Smooth muscle cell (in vitro differentiated cells): Measurements from ENCODE around the gene CDC42EP4. TPM values are rescaled to one million over a fixed set of nuclear protein-coding genes. Genes with fewer than 3 reads are reported as not detected.
A peak's percentile ranks its signal among the peaks of the same experiment; 100 is the strongest.

Source experiments
- DNase-seq: peaks from one replicate; lab custom pipeline; 2025; ENCODE audit not compliant: unreplicated experiment; lab: John Stamatoyannopoulos, UW
- H2AFZ ChIP-seq: fragments of 200-600 bp; sonication (generic); 2 replicates; pipeline ENCODE4 v1.6.0; 2016; ENCODE audit warnings: antibody characterized with exemption, low read depth, mild to moderate bottlenecking
- H3F3A ChIP-seq: fragments of 200-600 bp; sonication (generic); 2 replicates; pipeline ENCODE4 v1.6.0; 2017; ENCODE audit warnings: antibody characterized with exemption, low read depth
- H3K27ac ChIP-seq: fragments of 200-600 bp; sonication (generic); 2 replicates; pipeline ENCODE4 v1.5.1; 2016; ENCODE audit warnings: low read depth, mild to moderate bottlenecking
- H3K27me3 ChIP-seq: fragments of 200-600 bp; sonication (generic); 2 replicates; pipeline ENCODE4 v1.6.1; 2016; ENCODE audit warnings: low read depth, mild to moderate bottlenecking
- H3K36me3 ChIP-seq: fragments of 200-600 bp; sonication (generic); 2 replicates; pipeline ENCODE4 v1.5.1; 2016; ENCODE audit warnings: low read depth
- H3K4me1 ChIP-seq: fragments of 200-600 bp; sonication (generic); 2 replicates; pipeline ENCODE4 v1.5.1; 2016; ENCODE audit warnings: low read depth
- H3K4me2 ChIP-seq: fragments of 200-600 bp; sonication (generic); 2 replicates; pipeline ENCODE4 v1.6.0; 2016; ENCODE audit warnings: mild to moderate bottlenecking
- H3K4me3 ChIP-seq: fragments of 200-600 bp; sonication (generic); 2 replicates; pipeline ENCODE4 v1.5.1; 2016; ENCODE audit warnings: mild to moderate bottlenecking
- H3K79me2 ChIP-seq: fragments of 200-600 bp; sonication (generic); 2 replicates; pipeline ENCODE4 v1.6.0; 2016; ENCODE audit warnings: low read depth, mild to moderate bottlenecking
- H3K9ac ChIP-seq: fragments of 200-600 bp; sonication (generic); 2 replicates; pipeline ENCODE4 v1.6.0; 2016; ENCODE audit warnings: low read depth
- H3K9me3 ChIP-seq: fragments of 200-600 bp; sonication (generic); replicated peaks from 2 replicates; pipeline ENCODE4 v1.5.1; 2016; ENCODE audit warnings: low read depth
- H4K20me1 ChIP-seq: fragments of 200-600 bp; sonication (generic); 2 replicates; pipeline ENCODE4 v1.6.0; 2016; ENCODE audit warnings: low read depth
- WGBS: methylation state at CpG from one replicate; pipeline ENCODE4 v1.1.7; 2016; ENCODE audit warnings: low lambda C conversion rate; 5-methylcytosine and 5-hydroxymethylcytosine counted together
- polyA plus RNA-seq: library from polyadenylated mRNA; unstranded; fragments of >200 nt; fragmentation: Nextera tagmentation; extraction: Ambion mirVana; gene quantifications from 2 replicates; pipeline ENCODE4 v1.2.1, GENCODE V29; 2016
- total RNA-seq: library from RNA; depleted of rRNA; stranded (reverse); fragments of >200 nt; gene quantifications from 2 replicates; pipeline ENCODE4 v1.2.3, GENCODE V29; 2014
- TF ChIP-seq, protein P1 (sequence below): fragments of 200-600 bp; sonication (generic); IDR thresholded peaks from 2 replicates; pipeline ENCODE4 v1.5.1; 2017; ENCODE audit warnings: borderline replicate concordance, mild to moderate bottlenecking, antibody characterized with exemption; ENCODE audit not compliant: insufficient read depth, poor library complexity, severe bottlenecking

CDC42EP4 gene
- total and polyA plus RNA-seq, 2 experiments from 2014 or later = 15.1 to 21.4 TPM

DNA sequence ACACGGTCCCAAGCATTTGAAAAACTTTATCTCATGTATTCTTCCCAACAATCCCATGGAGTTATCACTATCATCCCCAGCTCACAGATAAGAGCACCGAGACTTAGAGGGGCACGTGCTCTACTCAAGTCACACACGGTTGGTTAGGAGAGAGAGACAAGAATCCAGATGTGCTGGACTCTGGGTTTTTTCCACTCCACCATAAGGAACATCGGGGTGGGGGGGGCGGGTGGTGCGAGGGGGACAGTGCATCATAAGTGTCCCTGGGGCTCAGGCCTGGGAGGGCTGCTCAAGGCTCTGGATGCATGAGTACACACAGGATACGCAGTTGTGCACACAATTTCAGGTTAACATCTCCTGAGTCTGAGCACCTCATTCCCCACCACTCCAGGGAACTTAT is 7.4 kb downstream of the CDC42EP4 start:
- DNase-seq = no peak
- H3K27me3 ChIP-seq = no peaks in the 10 kb centered on the region
- H3K9ac ChIP-seq = peak overlapping the region; percentile 24
- no peaks in the 10 kb centered on the region for H3K36me3 ChIP-seq
- H3K4me2 ChIP-seq = peak overlapping the region; percentile 82
- H3K4me1 ChIP-seq = peaks cover 20% of the 10 kb centered on the region
- TF ChIP-seq, protein P1, sequence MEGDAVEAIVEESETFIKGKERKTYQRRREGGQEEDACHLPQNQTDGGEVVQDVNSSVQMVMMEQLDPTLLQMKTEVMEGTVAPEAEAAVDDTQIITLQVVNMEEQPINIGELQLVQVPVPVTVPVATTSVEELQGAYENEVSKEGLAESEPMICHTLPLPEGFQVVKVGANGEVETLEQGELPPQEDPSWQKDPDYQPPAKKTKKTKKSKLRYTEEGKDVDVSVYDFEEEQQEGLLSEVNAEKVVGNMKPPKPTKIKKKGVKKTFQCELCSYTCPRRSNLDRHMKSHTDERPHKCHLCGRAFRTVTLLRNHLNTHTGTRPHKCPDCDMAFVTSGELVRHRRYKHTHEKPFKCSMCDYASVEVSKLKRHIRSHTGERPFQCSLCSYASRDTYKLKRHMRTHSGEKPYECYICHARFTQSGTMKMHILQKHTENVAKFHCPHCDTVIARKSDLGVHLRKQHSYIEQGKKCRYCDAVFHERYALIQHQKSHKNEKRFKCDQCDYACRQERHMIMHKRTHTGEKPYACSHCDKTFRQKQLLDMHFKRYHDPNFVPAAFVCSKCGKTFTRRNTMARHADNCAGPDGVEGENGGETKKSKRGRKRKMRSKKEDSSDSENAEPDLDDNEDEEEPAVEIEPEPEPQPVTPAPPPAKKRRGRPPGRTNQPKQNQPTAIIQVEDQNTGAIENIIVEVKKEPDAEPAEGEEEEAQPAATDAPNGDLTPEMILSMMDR = no peak
- peak overlapping the region; percentile 34 for H3K4me3 ChIP-seq
- no peaks in the 10 kb centered on the region for H3K9me3 ChIP-seq
- peaks cover 83% of the 10 kb centered on the region for H3K79me2 ChIP-seq
- H3F3A ChIP-seq = peaks cover 9% of the 10 kb centered on the region
- H3K27ac ChIP-seq = peak overlapping the region; percentile 81
- 29% methylated on average over 8 of the region's 8 CpGs for WGBS
- H4K20me1 ChIP-seq = peaks cover 92% of the 10 kb centered on the region
- H2AFZ ChIP-seq = no peak overlapping the region

DNA sequence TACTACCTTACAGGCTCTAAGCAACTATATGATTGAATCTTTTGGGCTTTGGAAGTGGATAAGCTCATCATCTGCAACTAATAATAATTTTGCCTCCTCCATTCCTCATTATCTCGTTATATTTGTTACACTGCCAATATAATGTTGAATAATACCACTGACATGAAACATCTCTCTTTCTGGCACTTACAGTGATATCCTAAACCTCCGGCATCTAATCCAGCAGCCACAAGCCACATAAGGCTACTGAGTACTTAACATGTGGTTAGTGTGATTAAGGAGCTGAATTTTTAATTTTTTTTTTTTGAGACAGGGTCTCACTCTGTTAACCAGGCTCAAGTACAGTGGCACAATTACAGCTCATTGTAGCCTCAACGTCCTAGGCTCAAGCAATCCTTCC is 9.6 kb downstream of the CDC42EP4 start:
- Histone ChIP-seq H2AFZ (no peak overlapping the region), H3K27me3 (no peaks in the 10 kb centered on the region), H4K20me1 (peaks cover 93% of the 10 kb centered on the region), H3K36me3 (no peaks in the 10 kb centered on the region), H3K4me3 (no peak overlapping the region), H3K9ac (no peak overlapping the region), H3K27ac (no peak overlapping the region), H3F3A (peaks cover 7% of the 10 kb centered on the region), H3K4me2 (no peak overlapping the region), H3K4me1 (peaks cover 18% of the 10 kb centered on the region), H3K79me2 (peaks cover 87% of the 10 kb centered on the region), H3K9me3 (no peaks in the 10 kb centered on the region)
- WGBS = 44% methylated on average over 3 of the region's 3 CpGs
- TF ChIP-seq, protein P1 = no peak
- no peak for DNase-seq

DNA sequence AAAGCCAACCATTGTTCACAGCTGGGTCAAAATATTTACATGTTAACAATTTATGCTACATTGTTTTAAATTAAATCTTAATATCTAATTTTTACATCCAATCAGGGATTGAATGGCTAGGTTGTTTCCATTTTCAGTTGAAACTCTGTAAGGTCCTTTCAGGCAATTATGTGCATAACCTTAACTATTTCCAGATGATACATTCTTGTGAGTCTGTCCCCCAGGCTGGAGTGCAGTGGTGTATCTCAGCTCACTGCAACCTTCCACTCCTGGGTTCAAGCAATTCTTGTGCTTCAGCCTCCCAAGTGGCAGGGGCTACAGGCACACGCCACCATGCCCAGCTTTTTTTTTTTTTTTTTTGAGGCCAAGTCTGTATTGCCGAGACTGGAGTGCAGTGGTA is 10.4 kb downstream of the CDC42EP4 start:
- DNase-seq = no peak
- no peaks in the 10 kb centered on the region for H3K36me3 ChIP-seq
- peaks cover 92% of the 10 kb centered on the region for H4K20me1 ChIP-seq
- H3K9me3 ChIP-seq = no peaks in the 10 kb centered on the region
- H3K4me1 ChIP-seq = peaks cover 18% of the 10 kb centered on the region
- no peaks in the 10 kb centered on the region for H3K27me3 ChIP-seq
- H2AFZ ChIP-seq = no peak overlapping the region
- peaks cover 7% of the 10 kb centered on the region for H3F3A ChIP-seq
- no peak overlapping the region for H3K9ac ChIP-seq
- WGBS = 95% methylated on average over 2 of the region's 2 CpGs
- H3K4me2 ChIP-seq = no peak overlapping the region
- H3K79me2 ChIP-seq = peaks cover 84% of the 10 kb centered on the region
- H3K4me3 ChIP-seq = no peak overlapping the region
- no peak overlapping the region for H3K27ac ChIP-seq
- TF ChIP-seq, protein P1 = no peak

DNA sequence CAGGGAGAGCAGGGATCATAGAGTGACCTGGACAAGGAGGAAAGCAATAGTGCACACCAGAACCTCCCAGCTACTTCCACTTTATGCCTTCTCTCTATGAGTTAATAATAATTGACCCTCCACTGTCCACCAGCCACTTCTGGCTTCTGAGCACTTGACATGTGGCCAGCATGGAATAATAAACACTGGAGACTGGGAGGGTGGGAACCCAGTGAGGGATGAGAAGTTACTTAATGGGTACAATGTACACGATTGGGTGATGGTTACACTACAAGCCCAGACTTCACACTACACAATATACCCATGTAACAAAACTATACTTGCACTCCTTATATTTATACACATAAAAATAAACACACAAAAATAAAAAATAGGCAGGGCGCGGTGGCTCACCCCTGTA is 11.4 kb downstream of the CDC42EP4 start:
- WGBS = 95% methylated on average over 3 of the region's 3 CpGs
- no peak for DNase-seq
- H2AFZ ChIP-seq = no peak overlapping the region
- peaks cover 84% of the 10 kb centered on the region for H3K79me2 ChIP-seq
- no peak overlapping the region for H3K4me3 ChIP-seq
- H3K36me3 ChIP-seq = no peaks in the 10 kb centered on the region
- no peaks in the 10 kb centered on the region for H3K27me3 ChIP-seq
- H3K4me2 ChIP-seq = no peak overlapping the region
- TF ChIP-seq, protein P1 = no peak
- H3F3A ChIP-seq = peaks cover 7% of the 10 kb centered on the region
- H3K27ac ChIP-seq = no peak overlapping the region
- H3K4me1 ChIP-seq = peaks cover 13% of the 10 kb centered on the region
- H4K20me1 ChIP-seq = peaks cover 91% of the 10 kb centered on the region
- no peaks in the 10 kb centered on the region for H3K9me3 ChIP-seq
- no peak overlapping the region for H3K9ac ChIP-seq
